DMS79 treated with DMSO at 0.1 percent for 48 hours (cell line): ENCODE data around the gene CELSR1.
A peak's percentile ranks its signal among the peaks of the same experiment; 100 is the strongest.

Source experiments
- DNase-seq: peaks from one replicate; lab custom pipeline; 2025; lab: John Stamatoyannopoulos, UW

CELSR1 gene, protein sequence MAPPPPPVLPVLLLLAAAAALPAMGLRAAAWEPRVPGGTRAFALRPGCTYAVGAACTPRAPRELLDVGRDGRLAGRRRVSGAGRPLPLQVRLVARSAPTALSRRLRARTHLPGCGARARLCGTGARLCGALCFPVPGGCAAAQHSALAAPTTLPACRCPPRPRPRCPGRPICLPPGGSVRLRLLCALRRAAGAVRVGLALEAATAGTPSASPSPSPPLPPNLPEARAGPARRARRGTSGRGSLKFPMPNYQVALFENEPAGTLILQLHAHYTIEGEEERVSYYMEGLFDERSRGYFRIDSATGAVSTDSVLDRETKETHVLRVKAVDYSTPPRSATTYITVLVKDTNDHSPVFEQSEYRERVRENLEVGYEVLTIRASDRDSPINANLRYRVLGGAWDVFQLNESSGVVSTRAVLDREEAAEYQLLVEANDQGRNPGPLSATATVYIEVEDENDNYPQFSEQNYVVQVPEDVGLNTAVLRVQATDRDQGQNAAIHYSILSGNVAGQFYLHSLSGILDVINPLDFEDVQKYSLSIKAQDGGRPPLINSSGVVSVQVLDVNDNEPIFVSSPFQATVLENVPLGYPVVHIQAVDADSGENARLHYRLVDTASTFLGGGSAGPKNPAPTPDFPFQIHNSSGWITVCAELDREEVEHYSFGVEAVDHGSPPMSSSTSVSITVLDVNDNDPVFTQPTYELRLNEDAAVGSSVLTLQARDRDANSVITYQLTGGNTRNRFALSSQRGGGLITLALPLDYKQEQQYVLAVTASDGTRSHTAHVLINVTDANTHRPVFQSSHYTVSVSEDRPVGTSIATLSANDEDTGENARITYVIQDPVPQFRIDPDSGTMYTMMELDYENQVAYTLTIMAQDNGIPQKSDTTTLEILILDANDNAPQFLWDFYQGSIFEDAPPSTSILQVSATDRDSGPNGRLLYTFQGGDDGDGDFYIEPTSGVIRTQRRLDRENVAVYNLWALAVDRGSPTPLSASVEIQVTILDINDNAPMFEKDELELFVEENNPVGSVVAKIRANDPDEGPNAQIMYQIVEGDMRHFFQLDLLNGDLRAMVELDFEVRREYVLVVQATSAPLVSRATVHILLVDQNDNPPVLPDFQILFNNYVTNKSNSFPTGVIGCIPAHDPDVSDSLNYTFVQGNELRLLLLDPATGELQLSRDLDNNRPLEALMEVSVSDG (N-terminal part only)

DNA sequence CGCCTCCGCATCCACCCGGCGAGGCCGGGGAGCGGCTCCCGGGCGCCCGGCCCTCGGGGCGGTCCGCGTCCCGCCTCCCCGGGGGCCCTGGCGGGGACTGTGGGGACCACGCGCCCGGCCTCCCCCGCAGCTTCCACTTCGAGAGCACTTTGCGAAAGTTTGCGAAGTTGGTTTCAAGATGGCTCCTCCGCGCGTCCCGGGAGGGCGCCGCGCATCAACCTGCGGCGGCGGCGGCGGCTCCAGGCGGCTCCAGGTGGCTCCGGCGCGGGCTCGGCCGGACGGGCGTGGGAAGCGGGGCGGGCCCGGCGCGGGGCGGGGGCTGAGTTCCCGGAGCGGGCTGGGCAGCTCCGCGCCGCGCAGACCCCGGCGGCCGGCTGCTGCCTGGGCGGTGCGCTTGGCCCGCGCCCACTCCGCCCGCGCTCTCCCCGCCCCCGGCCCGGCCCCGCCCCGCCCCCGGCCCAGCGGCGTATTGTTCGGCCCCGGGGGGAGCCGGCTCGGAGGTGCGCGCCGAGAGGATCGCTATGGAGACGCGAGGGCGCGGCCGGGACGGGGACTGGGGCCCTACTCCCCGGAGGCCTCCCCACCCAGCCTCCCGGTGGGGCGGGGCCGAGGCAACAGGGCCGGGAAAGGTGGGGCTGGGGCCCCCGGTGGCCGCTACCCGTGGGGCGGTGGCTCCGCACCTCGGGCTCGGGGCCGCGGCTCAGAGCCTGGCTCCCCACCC, at the start of gene CELSR1:
Gene CELSR1 (minus strand): TSS at position 396 of the 721 bp plus-strand sequence. CDS start 450 bp downstream, outside the sequence.
- no peak for DNase-seq

- no peak for DNase-seq
Observed at GRCh38 chr22:46587061-46587460, 49.6 kb upstream of the CELSR1 start.

GRCh38 chr22:46586531-46587011, 49.2 kb upstream of the CELSR1 start:
- no peak for DNase-seq

- DNase-seq, result no peak
Observed at GRCh38 chr22:46586123-46586519, 48.7 kb upstream of the CELSR1 start.

- no peak for DNase-seq
Observed at GRCh38 chr22:46585340-46586122, 48.1 kb upstream of the CELSR1 start.

DNA sequence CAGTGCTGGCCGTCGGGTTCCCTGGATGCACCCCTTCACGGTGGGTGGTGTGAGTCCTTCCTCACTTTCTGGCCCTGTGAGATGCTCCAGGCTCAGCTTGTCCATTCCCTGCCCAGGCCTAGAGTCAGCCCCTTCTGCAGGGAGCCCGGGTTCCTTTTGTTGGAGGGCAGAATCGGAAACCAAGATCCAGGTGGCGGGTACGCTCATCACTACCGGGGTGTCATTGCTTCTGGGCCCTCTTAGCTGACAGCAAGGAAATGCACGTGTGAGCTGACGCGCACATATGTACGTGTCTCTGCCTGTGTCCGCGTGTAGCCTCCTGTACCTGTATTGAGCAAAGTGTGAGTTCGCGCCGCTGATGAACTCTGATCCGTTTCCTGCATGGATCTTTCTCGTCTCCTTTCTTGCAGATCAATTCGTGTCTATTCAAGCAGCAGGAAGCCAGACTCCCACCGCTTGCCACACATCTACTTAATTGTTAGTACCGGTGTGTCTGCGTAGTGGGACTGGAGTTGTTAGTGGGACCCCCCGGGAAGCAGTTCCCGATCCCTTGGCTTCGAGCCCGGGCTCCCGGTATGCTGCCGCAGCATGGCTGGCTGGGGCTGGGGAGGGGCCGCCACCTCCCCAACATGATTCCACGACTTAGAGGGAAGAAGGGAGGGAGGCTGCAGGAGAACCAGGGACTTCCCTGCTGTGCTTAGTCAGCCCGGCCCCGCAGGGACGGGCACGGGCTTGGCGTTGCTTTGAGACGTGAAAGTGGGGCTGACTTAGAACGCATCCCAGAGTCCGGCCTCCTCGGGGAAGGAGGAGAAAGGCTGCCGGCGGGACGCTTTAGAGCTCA, 46.9 kb upstream of the CELSR1 start:
- DNase-seq, result no peak

GRCh38 chr22:46583571-46583970, 46.2 kb upstream of the CELSR1 start:
- DNase-seq, result no peak

GRCh38 chr22:46582281-46582933, 45.0 kb upstream of the CELSR1 start:
- DNase-seq, result no peak

- DNase-seq, result no peak
Observed at GRCh38 chr22:46581538-46582244, 44.3 kb upstream of the CELSR1 start.

GRCh38 chr22:46580940-46581537, 43.6 kb upstream of the CELSR1 start:
- DNase-seq, result no peak

DNA sequence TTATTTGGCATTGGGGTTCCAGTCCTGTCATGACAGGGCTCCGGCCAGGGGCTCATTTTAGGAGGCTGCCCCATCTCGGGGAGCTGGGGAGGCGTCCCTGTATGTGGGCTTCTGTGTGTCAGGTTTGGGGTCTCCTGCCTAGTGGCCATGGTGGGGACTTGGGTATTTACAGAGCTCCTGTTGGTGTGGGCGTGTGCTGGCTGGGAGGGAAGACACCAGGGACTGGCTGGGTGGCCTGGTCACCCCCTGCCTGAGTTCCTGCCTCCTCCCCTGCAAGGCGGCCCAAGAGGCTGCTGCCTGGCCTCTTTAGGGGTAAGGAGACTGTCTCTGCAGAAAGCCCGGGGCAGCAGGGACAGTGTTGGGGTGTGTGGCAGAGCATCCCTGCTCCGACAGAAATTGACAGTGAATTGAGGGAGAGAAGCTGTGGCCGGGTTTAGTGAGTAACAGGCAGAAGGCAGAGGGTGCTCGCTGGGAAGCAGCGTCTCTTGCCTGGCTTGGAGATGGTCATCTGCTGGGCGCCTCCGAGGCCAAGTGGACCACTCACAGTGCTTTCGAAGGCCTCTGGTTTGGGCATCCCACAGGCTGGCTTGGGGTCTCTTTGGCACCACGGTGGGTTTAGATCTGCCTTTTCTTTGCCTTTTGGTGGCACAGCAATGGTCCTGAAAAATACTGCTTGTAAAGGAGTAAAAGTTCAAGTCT, 42.5 kb upstream of the CELSR1 start:
- no peak for DNase-seq

DNA sequence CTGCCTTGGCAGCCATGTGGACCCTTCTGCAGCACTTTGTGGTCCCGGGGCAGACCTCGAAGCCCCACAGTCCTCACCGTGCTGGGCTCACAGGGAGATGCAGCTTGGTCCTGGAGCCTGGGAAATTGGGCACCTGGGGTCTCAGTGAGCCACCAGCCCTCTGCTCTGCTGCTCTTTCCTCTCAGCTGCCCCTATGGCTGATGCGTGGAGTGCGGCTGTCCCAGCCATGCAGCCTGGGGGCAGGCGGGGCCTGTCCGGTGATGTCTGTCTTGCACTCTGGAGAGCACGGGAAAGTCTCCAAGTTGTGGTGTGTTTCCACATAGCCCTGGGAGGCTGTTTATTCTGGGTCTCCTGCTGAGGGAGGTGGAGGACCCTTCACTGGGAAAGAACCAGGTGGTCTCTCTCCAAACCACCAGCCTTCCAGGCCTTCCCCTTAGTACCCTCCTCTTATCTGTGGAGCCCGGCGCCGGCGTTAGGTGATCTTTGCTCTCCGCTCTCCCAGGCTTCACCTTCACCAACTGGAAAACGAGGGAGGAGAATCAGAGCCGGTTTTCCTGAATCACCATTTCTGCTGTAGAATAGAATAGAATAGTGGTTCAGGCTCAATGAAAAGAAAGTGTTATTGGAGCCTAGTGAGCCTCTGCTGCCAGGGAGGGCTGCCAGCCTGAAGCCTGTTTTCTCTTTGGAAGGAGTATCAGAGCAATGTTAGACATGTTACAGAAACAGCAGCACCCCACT, 41.6 kb upstream of the CELSR1 start:
- peak; percentile 61 for DNase-seq

- no peak for DNase-seq
Observed at GRCh38 chr22:46578251-46578823, 40.9 kb upstream of the CELSR1 start.

DNA sequence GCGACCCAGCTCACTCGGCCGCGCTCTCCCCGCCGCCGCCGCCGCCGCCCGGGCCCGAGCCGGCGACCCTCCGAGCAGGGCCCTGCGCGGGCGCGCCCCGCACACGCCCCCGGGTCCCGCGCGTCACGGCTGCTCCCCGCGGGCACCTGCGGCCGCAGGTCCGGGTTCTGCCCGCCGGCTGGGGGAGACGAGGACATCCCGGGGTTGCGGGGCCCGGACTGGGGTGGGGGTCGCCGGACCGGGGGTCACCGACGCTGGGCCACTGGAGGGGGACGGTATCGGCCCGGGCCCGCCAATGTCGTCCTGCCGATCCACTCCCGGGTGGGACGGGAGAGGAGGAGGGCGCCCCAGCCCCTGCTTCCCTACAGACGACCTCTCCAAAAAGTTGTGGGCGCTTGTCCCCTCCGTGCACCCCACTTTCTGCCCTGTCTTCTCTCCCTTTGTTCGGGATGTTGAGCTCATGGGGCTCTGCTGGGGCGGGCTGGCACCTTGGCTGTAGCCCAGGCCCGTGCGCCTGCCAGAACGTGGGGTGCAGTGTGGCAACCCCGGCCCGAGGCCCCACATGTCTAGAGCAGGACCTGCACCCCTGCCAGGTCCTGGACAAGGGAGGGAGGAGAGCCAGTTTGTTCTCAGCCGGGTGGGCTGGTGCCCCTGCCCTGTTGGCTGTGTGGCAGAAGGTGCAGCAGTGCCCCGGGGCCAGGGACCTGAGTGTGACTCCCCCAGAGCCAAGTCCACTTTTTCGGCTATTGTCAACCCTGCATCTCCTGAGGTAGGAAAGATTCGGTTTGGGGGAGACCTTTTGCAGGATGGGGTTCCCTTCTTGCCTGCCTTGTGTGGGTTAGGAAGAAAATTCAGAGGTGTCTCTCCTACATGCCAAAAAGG, 40.2 kb upstream of the CELSR1 start:
- no peak for DNase-seq

GRCh38 chr22:46576556-46577367, 39.3 kb upstream of the CELSR1 start:
- no peak for DNase-seq
